BJ (cell line): ENCODE measurements around the gene PLEK2. TPM values are rescaled to one million over a fixed set of nuclear protein-coding genes. Genes with fewer than 3 reads are reported as not detected.

ENCODE experiments used
- polyA plus RNA-seq: library from polyadenylated mRNA; depleted of rRNA; stranded (reverse); fragments of >200 nt; gene quantifications from 2 replicates; pipeline ENCODE4 v1.2.3, GENCODE V29; 2011; rRNA removed
- small RNA-seq: library from RNA; depleted of rRNA; stranded (forward); fragments of <200 nt; gene quantifications from one replicate; pipeline ENCODE3, GENCODE V24; 2012; ENCODE audit warnings: low replicate concordance, low read depth; ENCODE audit not compliant: insufficient read length

PLEK2 gene
- polyA plus RNA-seq, 1 experiment: 2.2 TPM

Small RNA genes lying within 50 kb of the gene (small RNA-seq; reads per million reads assigned to genes)
- gene MIR5694: not detected
- not detected for gene RF00019

Other genes with a start within 250 kb of the PLEK2 start
- gene GARIN2, start 222.7 kb downstream of the PLEK2 start, polyA plus RNA-seq: not detected in 2 replicates
- gene PALS1, start 170.7 kb downstream of the PLEK2 start, polyA plus RNA-seq: 9.3 and 17.5 TPM in 2 replicates
- gene ATP6V1D, start 52.4 kb downstream of the PLEK2 start, polyA plus RNA-seq: 62.1 and 100 TPM in 2 replicates
- gene EIF2S1, start 51.8 kb downstream of the PLEK2 start, polyA plus RNA-seq: 34.4 and 116 TPM in 2 replicates
- gene TMEM229B, start 76.6 kb upstream of the PLEK2 start, polyA plus RNA-seq: 0.25 and 0.37 TPM in 2 replicates
- gene PLEKHH1, start 121.1 kb upstream of the PLEK2 start, polyA plus RNA-seq: 0.16 and 0.53 TPM in 2 replicates
- 18.3 and 19.0 TPM in 2 replicates for gene PIGH, start 188.1 kb upstream of the PLEK2 start, polyA plus RNA-seq
- 7.0 and 7.7 TPM in 2 replicates for gene ARG2, start 207.8 kb upstream of the PLEK2 start, polyA plus RNA-seq